ENCODE data around the gene ABHD8. TPM values are rescaled to one million over a fixed set of nuclear protein-coding genes. Genes with fewer than 3 reads are reported as not detected.

The ABHD8 gene
- total and polyA plus RNA-seq, 2 of the 13 experiments (the other 11 are each of a cell fraction or from before 2014, with no cell fraction given): 6.3 to 7.2 TPM

DNA sequence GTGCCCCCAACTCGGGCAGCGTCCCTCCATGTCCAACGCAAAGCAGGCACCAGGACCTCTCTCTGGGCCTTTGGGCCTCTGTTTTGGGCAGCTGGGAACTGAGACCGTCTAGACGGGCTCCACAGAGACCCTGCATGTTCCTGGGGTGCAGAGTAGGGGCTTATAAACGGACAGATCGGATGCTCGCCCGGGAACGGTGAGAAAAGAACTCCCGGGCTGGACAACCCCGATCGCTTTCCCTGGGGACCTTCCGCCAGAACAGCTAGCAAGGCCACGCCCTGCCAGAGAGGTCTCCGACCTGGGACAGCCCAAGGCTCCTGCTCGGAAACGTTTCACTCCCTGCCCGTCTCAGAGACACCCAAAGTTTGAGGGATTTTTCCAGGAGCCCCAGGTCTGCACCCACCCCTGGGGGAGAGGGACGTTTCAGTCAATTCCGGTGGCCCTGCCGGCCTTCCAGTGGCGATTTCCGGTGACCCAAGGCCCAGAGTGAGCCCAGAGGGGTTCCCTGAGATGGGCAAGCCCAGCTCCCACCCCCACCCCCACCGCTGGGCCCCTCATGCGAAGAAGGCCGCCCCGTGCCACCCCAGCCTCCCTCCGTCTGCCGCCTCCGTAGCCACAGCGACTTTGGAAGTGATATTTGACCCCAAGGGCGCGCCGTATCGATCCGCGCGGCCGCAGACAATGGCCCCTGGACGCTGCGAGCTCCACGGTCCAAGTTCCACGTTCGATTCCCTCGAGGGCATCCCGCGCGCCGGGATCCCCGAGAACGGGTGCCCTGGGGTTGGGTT lies 59.2 kb downstream of the ABHD8 start (continued):
- TF ChIP-seq, protein P1, sequence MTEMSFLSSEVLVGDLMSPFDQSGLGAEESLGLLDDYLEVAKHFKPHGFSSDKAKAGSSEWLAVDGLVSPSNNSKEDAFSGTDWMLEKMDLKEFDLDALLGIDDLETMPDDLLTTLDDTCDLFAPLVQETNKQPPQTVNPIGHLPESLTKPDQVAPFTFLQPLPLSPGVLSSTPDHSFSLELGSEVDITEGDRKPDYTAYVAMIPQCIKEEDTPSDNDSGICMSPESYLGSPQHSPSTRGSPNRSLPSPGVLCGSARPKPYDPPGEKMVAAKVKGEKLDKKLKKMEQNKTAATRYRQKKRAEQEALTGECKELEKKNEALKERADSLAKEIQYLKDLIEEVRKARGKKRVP (CRISPR knock-in tag; IDR thresholded peaks at IDR 0.05): no peak
- no peak for TF ChIP-seq ZSCAN25 (CRISPR knock-in tag; IDR thresholded peaks at IDR 0.05)
- peak; percentile 55; the same call in 1 of the 2 replicates for TF ChIP-seq KMT2B (CRISPR knock-in tag; IDR thresholded peaks at IDR 0.05)
- no peak for TF ChIP-seq ZNF20 (CRISPR knock-in tag; IDR thresholded peaks at IDR 0.05)
- no peak for TF ChIP-seq RORA (CRISPR knock-in tag; IDR thresholded peaks at IDR 0.05)

DNA sequence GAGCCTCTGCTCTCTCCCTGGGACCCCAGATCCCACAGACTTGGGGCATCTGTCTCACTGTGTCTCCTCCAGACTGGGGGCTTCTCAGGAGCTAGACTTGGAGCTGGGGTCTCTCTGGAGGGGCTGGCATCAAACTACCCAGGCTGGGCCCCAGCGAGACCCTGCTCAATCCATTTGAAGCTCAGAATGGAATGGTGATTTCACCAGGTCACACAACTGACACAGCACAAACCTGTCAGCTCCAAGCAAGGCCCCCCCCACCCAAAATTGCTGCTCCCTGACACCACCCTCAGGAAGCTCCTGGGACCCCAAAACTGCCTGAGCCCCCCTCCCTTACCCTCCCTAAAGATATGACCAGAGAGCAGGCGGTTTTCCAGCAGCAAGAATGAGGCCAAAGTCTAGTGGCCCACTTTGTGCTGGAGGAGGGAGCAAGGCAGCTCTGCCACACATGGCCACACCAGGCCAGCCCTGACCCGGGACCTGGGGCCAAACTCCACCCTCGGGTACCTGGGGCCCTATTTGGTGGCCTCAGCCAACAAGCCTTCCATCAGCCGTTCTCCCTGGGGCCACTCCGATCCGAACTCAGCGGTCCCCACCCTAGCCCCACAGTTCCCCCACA lies 59.9 kb downstream of the ABHD8 start:
- peak overlapping the region; percentile 87 to 92 (median 89) for H3K4me3 ChIP-seq (replicated peaks in 1 of 3; ENCODE audit: insufficient read depth in 1 of 3, low read depth in 2 of 3, low read length in 3 of 3)
- peaks cover 51% of the 10 kb centered on the region for H3K79me2 ChIP-seq (ENCODE audit: insufficient read depth, low read length)
- no peak overlapping the region for H2AFZ ChIP-seq (ENCODE audit: low read length)
- H3K4me1 ChIP-seq (ENCODE audit: insufficient read depth, low read length): peaks cover 72% of the 10 kb centered on the region
- peak overlapping the region; percentile 99 for H3K4me2 ChIP-seq (ENCODE audit: low read depth, low read length)
- H3K9ac ChIP-seq (ENCODE audit: insufficient read depth, low read depth, low read length): peak overlapping the region; percentile 90
- H4K20me1 ChIP-seq (ENCODE audit: insufficient read depth, low read length): peaks cover 27% of the 10 kb centered on the region; the same call in 1 of the 2 replicates
- CTCF ChIA-PET (ENCODE audit: low intra/inter-chr PET ratio, low total read pairs): no interaction called here
- intact Hi-C loops (cut with micrococcal nuclease; ENCODE audit: unreplicated experiment) (no loop called here), in situ Hi-C loops (cut with HindIII; ENCODE audit: extremely low pct_ligation_motif_present, low pct_unique_long_range_greater_than_20kb) (no loop called here)
- H3K27ac ChIP-seq (ENCODE audit: extremely low read length, insufficient read depth, low read length): peak overlapping the region; percentile 95
- WGBS (ENCODE audit: low lambda C conversion rate): no CpG with 5 or more reads among the region's 8 CpGs
- DNase-seq (ENCODE audit: low spot score): peak; percentile 43
- POLR2A ChIA-PET: interaction anchor here (1.0 to 9.0 kb wide), 11 partner anchors 9 to 162 kb away, joined by 3 to 178 read pairs (median 11); partner anchors contain the start of genes BABAM1, BST2, MRPL34 and OCEL1
- no peaks in the 10 kb centered on the region for H3K9me3 ChIP-seq (ENCODE audit: low read length)
- BruUV-seq (replicated peaks): TSS peak; percentile 43
- FAIRE-seq: peak; percentile 40
- ATAC-seq: peak; percentile 27
- H3K36me3 ChIP-seq (replicated peaks in 1 of 2; ENCODE audit: control insufficient read depth in 1 of 2, insufficient read depth in 2 of 2, low read length in 2 of 2): peaks cover 2 to 6% of the 10 kb centered on the region in 2 experiments; a peak in 4 of 5 replicates
- H3K27me3 ChIP-seq (ENCODE audit: control insufficient read depth in 1 of 2, insufficient read depth in 2 of 2, low read length in 2 of 2): no peaks in the 10 kb centered on the region
- TF ChIP-seq, protein P2, sequence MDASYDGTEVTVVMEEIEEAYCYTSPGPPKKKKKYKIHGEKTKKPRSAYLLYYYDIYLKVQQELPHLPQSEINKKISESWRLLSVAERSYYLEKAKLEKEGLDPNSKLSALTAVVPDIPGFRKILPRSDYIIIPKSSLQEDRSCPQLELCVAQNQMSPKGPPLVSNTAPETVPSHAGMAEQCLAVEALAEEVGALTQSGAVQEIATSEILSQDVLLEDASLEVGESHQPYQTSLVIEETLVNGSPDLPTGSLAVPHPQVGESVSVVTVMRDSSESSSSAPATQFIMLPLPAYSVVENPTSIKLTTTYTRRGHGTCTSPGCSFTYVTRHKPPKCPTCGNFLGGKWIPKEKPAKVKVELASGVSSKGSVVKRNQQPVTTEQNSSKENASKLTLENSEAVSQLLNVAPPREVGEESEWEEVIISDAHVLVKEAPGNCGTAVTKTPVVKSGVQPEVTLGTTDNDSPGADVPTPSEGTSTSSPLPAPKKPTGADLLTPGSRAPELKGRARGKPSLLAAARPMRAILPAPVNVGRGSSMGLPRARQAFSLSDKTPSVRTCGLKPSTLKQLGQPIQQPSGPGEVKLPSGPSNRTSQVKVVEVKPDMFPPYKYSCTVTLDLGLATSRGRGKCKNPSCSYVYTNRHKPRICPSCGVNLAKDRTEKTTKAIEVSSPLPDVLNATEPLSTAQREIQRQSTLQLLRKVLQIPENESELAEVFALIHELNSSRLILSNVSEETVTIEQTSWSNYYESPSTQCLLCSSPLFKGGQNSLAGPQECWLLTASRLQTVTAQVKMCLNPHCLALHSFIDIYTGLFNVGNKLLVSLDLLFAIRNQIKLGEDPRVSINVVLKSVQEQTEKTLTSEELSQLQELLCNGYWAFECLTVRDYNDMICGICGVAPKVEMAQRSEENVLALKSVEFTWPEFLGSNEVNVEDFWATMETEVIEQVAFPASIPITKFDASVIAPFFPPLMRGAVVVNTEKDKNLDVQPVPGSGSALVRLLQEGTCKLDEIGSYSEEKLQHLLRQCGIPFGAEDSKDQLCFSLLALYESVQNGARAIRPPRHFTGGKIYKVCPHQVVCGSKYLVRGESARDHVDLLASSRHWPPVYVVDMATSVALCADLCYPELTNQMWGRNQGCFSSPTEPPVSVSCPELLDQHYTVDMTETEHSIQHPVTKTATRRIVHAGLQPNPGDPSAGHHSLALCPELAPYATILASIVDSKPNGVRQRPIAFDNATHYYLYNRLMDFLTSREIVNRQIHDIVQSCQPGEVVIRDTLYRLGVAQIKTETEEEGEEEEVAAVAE (CRISPR knock-in tag; IDR thresholded peaks at IDR 0.05; ENCODE audit: borderline replicate concordance): no peak
- TF ChIP-seq MAFF (IDR thresholded peaks at IDR 0.05; ENCODE audit: low read depth, low read length) (no peak), KLF15 (CRISPR knock-in tag; IDR thresholded peaks at IDR 0.05; ENCODE audit: borderline replicate concordance) (no peak), ZNF24 (IDR thresholded peaks at IDR 0.05) (no peak), MEIS2 (CRISPR knock-in tag; IDR thresholded peaks at IDR 0.05) (no peak), TCF12 (IDR thresholded peaks at IDR 0.05) (no peak), TCF12 (CRISPR knock-in tag; IDR thresholded peaks at IDR 0.05) (no peak)
- TF ChIP-seq, protein P3, sequence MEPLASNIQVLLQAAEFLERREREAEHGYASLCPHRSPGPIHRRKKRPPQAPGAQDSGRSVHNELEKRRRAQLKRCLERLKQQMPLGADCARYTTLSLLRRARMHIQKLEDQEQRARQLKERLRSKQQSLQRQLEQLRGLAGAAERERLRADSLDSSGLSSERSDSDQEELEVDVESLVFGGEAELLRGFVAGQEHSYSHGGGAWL (CRISPR knock-in tag; IDR thresholded peaks at IDR 0.05): no peak
